ENCODE data around the gene MRPL4.

GRCh38 chr19:10285393-10285792 lies 33.4 kb downstream of the MRPL4 start:
- TF ChIP-seq CTCF (IDR thresholded peaks at IDR 0.05) (no peak), POLR2A (IDR thresholded peaks at IDR 0.05) (no peak)
